HepG2 (cell line): Measurements from ENCODE around the gene TJAP1. TPM values are rescaled to one million over a fixed set of nuclear protein-coding genes. Genes with fewer than 3 reads are reported as not detected.

Source experiments
- FLYWCH1 ChIP-seq: sonication (generic); formaldehyde crosslinking; IDR thresholded peaks from 2 replicates; pipeline ENCODE4 v1.8.1; 2023; ENCODE audit warnings: mild to moderate bottlenecking, missing genetic modification reagents
- HCFC1 ChIP-seq: fragments of 150-350 bp; IDR thresholded peaks from 2 replicates; pipeline ENCODE4 v1.6.1; 2014; ENCODE audit warnings: low read depth, low read length
- IRF9 ChIP-seq: sonication (generic); formaldehyde crosslinking; IDR thresholded peaks from 2 replicates; pipeline ENCODE4 v1.8.0; 2022; ENCODE audit warnings: missing genetic modification reagents, mild to moderate bottlenecking, borderline replicate concordance
- JUND ChIP-seq: sonication (generic); formaldehyde crosslinking; IDR thresholded peaks from 2 replicates; pipeline ENCODE4 v1.8.0; 2022; ENCODE audit warnings: mild to moderate bottlenecking, missing genetic modification reagents
- MIER3 ChIP-seq: IDR thresholded peaks from 2 replicates; pipeline ENCODE4 v1.6.1; 2016; ENCODE audit warnings: missing compliant biosample characterization, borderline replicate concordance
- NBN ChIP-seq: fragments of 450-650 bp; conservative IDR thresholded peaks from 2 replicates; pipeline ENCODE4 v1.6.1; 2017
- RBFOX2 ChIP-seq: fragments of 200-400 bp; formaldehyde crosslinking; IDR thresholded peaks from 2 replicates; pipeline ENCODE4 v1.6.1; 2017; ENCODE audit warnings: low read depth, mild to moderate bottlenecking, low read length
- RBM39 ChIP-seq: fragments of 200-400 bp; formaldehyde crosslinking; IDR thresholded peaks from one replicate; pipeline ENCODE4 v1.6.1; 2018; ENCODE audit warnings: antibody characterized with exemption, mild to moderate bottlenecking, low read depth, low read length; ENCODE audit not compliant: poor library complexity, severe bottlenecking
- ZEB1 ChIP-seq: IDR thresholded peaks from 2 replicates; pipeline ENCODE4 v1.6.1; 2012; ENCODE audit warnings: mild to moderate bottlenecking, low read depth, inconsistent platforms; ENCODE audit not compliant: insufficient replicate concordance
- ZFP37 ChIP-seq: sonication (generic); formaldehyde crosslinking; IDR thresholded peaks from 2 replicates; pipeline ENCODE4 v1.4.0; 2020; ENCODE audit warnings: missing genetic modification reagents, borderline replicate concordance
- ZMAT5 ChIP-seq: sonication (generic); formaldehyde crosslinking; IDR thresholded peaks from 2 replicates; pipeline ENCODE4 v1.5.0; 2020; ENCODE audit warnings: mild to moderate bottlenecking, low read depth, missing genetic modification reagents, borderline replicate concordance
- ZNF142 ChIP-seq: sonication (generic); formaldehyde crosslinking; IDR thresholded peaks from 2 replicates; pipeline ENCODE4 v1.4.0; 2020; ENCODE audit warnings: missing genetic modification reagents
- ZNF33A ChIP-seq: sonication (generic); formaldehyde crosslinking; IDR thresholded peaks from 2 replicates; pipeline ENCODE4 v1.5.1; 2020; ENCODE audit warnings: missing genetic modification reagents, mild to moderate bottlenecking, moderate library complexity, borderline replicate concordance
- ZNF761 ChIP-seq: sonication (generic); formaldehyde crosslinking; conservative IDR thresholded peaks from 2 replicates; pipeline ENCODE4 v1.4.0; 2020; ENCODE audit warnings: mild to moderate bottlenecking, missing genetic modification reagents
- ZNF839 ChIP-seq: sonication (generic); formaldehyde crosslinking; IDR thresholded peaks from 2 replicates; pipeline ENCODE4 v1.4.0; 2020; ENCODE audit warnings: missing genetic modification reagents, mild to moderate bottlenecking, borderline replicate concordance
- polyA plus RNA-seq, 8 experiments: library from polyadenylated mRNA; depleted of rRNA in 3 of 8; stranded (reverse) in 7 of 8; unstranded in 1 of 8; fragments of >200 nt; fragmentation: Illumina TruSeq in 4 of 8; extraction: Trizol in 4 of 8; gene quantifications; 2 replicates each; pipeline versions ENCODE4 v1.2.1 to v1.2.3, GENCODE V29; 2011 to 2016; ENCODE audit warnings: low read depth in 4 of 8, missing spikeins in 1 of 8, mixed read lengths in 1 of 8; ENCODE audit not compliant: insufficient read depth in 1 of 8
- total RNA-seq, 5 experiments: library from RNA; depleted of rRNA; stranded (reverse); fragments of >200 nt; fragmentation: Illumina TruSeq; extraction: Trizol; gene quantifications; 2 replicates each; pipeline ENCODE4 v1.2.3, GENCODE V29; 2016; ENCODE audit warnings: low read depth in 1 of 5
- TF ChIP-seq, protein P1 (sequence below): sonication (generic); formaldehyde crosslinking; IDR thresholded peaks from 2 replicates; pipeline ENCODE4 v1.4.0; 2020; ENCODE audit warnings: mild to moderate bottlenecking, missing genetic modification reagents
- TF ChIP-seq, protein P2 (sequence below): sonication (generic); formaldehyde crosslinking; IDR thresholded peaks from 2 replicates; pipeline ENCODE4 v1.4.0; 2020; ENCODE audit warnings: missing genetic modification reagents

The TJAP1 gene
- total and polyA plus RNA-seq, 2 of the 13 experiments (the other 11 are each of a cell fraction or from before 2014, with no cell fraction given) = 15.7 to 41.6 TPM

- TF ChIP-seq ZNF839 (no peak; the same call in 1 of the 2 replicates), HCFC1 (no peak), ZNF142 (CRISPR knock-in tag) (no peak), ZMAT5 (CRISPR knock-in tag) (no peak), ZFP37 (CRISPR knock-in tag) (no peak), ZNF761 (CRISPR knock-in tag) (no peak), ZNF33A (CRISPR knock-in tag) (no peak), MIER3 (CRISPR knock-in tag) (no peak; the same call in 1 of the 2 replicates), JUND (CRISPR knock-in tag) (no peak), IRF9 (peak; percentile 96), RBFOX2 (peak; percentile 67; the same call in 1 of the 2 replicates), RBM39 (peak; percentile 75), NBN (no peak), FLYWCH1 (CRISPR knock-in tag) (no peak), ZEB1 (no peak)
- TF ChIP-seq, protein P1, sequence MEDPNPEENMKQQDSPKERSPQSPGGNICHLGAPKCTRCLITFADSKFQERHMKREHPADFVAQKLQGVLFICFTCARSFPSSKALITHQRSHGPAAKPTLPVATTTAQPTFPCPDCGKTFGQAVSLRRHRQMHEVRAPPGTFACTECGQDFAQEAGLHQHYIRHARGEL (CRISPR knock-in tag) = no peak
- TF ChIP-seq, protein P2, sequence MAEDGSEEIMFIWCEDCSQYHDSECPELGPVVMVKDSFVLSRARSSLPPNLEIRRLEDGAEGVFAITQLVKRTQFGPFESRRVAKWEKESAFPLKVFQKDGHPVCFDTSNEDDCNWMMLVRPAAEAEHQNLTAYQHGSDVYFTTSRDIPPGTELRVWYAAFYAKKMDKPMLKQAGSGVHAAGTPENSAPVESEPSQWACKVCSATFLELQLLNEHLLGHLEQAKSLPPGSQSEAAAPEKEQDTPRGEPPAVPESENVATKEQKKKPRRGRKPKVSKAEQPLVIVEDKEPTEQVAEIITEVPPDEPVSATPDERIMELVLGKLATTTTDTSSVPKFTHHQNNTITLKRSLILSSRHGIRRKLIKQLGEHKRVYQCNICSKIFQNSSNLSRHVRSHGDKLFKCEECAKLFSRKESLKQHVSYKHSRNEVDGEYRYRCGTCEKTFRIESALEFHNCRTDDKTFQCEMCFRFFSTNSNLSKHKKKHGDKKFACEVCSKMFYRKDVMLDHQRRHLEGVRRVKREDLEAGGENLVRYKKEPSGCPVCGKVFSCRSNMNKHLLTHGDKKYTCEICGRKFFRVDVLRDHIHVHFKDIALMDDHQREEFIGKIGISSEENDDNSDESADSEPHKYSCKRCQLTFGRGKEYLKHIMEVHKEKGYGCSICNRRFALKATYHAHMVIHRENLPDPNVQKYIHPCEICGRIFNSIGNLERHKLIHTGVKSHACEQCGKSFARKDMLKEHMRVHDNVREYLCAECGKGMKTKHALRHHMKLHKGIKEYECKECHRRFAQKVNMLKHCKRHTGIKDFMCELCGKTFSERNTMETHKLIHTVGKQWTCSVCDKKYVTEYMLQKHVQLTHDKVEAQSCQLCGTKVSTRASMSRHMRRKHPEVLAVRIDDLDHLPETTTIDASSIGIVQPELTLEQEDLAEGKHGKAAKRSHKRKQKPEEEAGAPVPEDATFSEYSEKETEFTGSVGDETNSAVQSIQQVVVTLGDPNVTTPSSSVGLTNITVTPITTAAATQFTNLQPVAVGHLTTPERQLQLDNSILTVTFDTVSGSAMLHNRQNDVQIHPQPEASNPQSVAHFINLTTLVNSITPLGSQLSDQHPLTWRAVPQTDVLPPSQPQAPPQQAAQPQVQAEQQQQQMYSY (CRISPR knock-in tag) = no peak
Measured at GRCh38 chr6:43454696-43455530, 22.5 kb upstream of the TJAP1 start (continued).
